Breast epithelium (tissue), 4 donors: ENCODE data around the gene HDAC4. TPM values are rescaled to one million over a fixed set of nuclear protein-coding genes. Genes with fewer than 3 reads are reported as not detected.
"Not testable (repeated sequence)": the region's sequence is repeated elsewhere in the genome, so short reads cannot be mapped to it uniquely, and the experiment has no call there.

Experiments
- DNase-seq, 2 donors: peaks; one replicate each; pipeline ENCODE4 v3.0.0-alpha.2; 2019; ENCODE audit warnings: low spot score in 2 of 2
- H3K27ac ChIP-seq, 2 donors: fragments of 200-600 bp; sonication (generic) in 1 of 2; one replicate each; pipeline ENCODE4 v1.5.1; 2016 to 2019; ENCODE audit warnings: mild to moderate bottlenecking in 1 of 2
- H3K27me3 ChIP-seq, 2 donors: fragments of 200-600 bp; sonication (generic) in 1 of 2; one replicate each; pipeline versions ENCODE4 v1.5.1 to v1.6.0; 2017 to 2019; ENCODE audit warnings: control low read depth in 1 of 2, mild to moderate bottlenecking in 1 of 2
- H3K36me3 ChIP-seq: fragments of 200-600 bp; one replicate; pipeline ENCODE4 v1.5.1; 2019
- H3K4me1 ChIP-seq, 2 donors: fragments of 200-600 bp; sonication (generic); one replicate each; pipeline ENCODE4 v1.5.1; 2016 to 2019; ENCODE audit warnings: control low read depth in 1 of 2
- H3K4me3 ChIP-seq, 3 donors: fragments of 200-600 bp; sonication (generic); 1 replicate in 2 of 3; 2 replicates in 1 of 3; pipeline ENCODE4 v1.5.1; 2016 to 2019; ENCODE audit warnings: mild to moderate bottlenecking in 3 of 3, moderate library complexity in 2 of 3
- H3K9me3 ChIP-seq, 2 donors: fragments of 200-600 bp; sonication (generic) in 1 of 2; one replicate each; pipeline ENCODE4 v1.5.1; 2016 to 2019; ENCODE audit warnings: control low read depth in 1 of 2
- CTCF ChIP-seq, 3 donors: fragments of 450-650 bp; IDR thresholded peaks; one replicate each; pipeline ENCODE4 v1.5.1; 2016 to 2017; ENCODE audit warnings: antibody characterized with exemption in 3 of 3, mild to moderate bottlenecking in 3 of 3, moderate library complexity in 3 of 3
- POLR2A ChIP-seq: fragments of 450-650 bp; IDR thresholded peaks from one replicate; pipeline ENCODE4 v1.6.1; 2016; ENCODE audit warnings: antibody characterized with exemption, mild to moderate bottlenecking, moderate library complexity
- POLR2AphosphoS5 ChIP-seq, 3 donors: sonication (generic); formaldehyde crosslinking; IDR thresholded peaks; one replicate each; pipeline ENCODE4 v1.6.1; 2017; ENCODE audit warnings: antibody characterized with exemption in 3 of 3
- intact Hi-C: fragments of 100-400 bp; cut with DNase I; formaldehyde crosslinking; loops from one replicate; pipeline ENCODE4 v1.15.1; 2023; ENCODE audit warnings: low total_unique reads
- total RNA-seq, 3 donors: library from RNA; depleted of rRNA; stranded (reverse); fragments of >200 nt; gene quantifications; one replicate each; pipeline ENCODE4 v1.1.0, GENCODE V29; 2016

Gene HDAC4
- total RNA-seq, 3 donors from 2014 or later: 20.3 to 36.0 (median 32.8) TPM

GRCh38 chr2:239285071-239285931, 115.5 kb downstream of the HDAC4 start:
- intact Hi-C loops: no loop called here
- peak in 1 of 2 donors; percentile 33 for DNase-seq
- Histone ChIP-seq H3K36me3 (no peaks in the 10 kb centered on the region), H3K27me3 (no peaks in the 10 kb centered on the region), H3K4me1 (no peaks in the 10 kb centered on the region), H3K9me3 (no peaks in the 10 kb centered on the region), H3K4me3 (peak overlapping the region in 1 of 3 donors; percentile 3), H3K27ac (no peak overlapping the region)
- no peak for TF ChIP-seq CTCF (IDR thresholded peaks at IDR 0.05)
- TF ChIP-seq POLR2A: no peak
- no peak for TF ChIP-seq POLR2AphosphoS5 (IDR thresholded peaks at IDR 0.05)

GRCh38 chr2:239283961-239284795, 116.6 kb downstream of the HDAC4 start:
- Histone ChIP-seq H3K9me3 (no peaks in the 10 kb centered on the region), H3K27me3 (no peaks in the 10 kb centered on the region), H3K4me3 (no peak overlapping the region), H3K36me3 (no peaks in the 10 kb centered on the region), H3K4me1 (no peaks in the 10 kb centered on the region), H3K27ac (no peak overlapping the region)
- peak in 1 of 2 donors; percentile 25 for DNase-seq
- intact Hi-C loops: no loop called here
- TF ChIP-seq POLR2A (no peak), POLR2AphosphoS5 (IDR thresholded peaks at IDR 0.05) (no peak), CTCF (IDR thresholded peaks at IDR 0.05) (no peak)

- no peaks in the 10 kb centered on the region for H3K4me1 ChIP-seq
- H3K27me3 ChIP-seq: no peaks in the 10 kb centered on the region
- no peaks in the 10 kb centered on the region for H3K9me3 ChIP-seq
- no peak overlapping the region for H3K27ac ChIP-seq
- no peak overlapping the region for H3K4me3 ChIP-seq
- no peak for TF ChIP-seq POLR2A
- TF ChIP-seq CTCF (IDR thresholded peaks at IDR 0.05): no peak
- no peak for TF ChIP-seq POLR2AphosphoS5 (IDR thresholded peaks at IDR 0.05)
- intact Hi-C loops: no loop called here
- no peaks in the 10 kb centered on the region for H3K36me3 ChIP-seq
- DNase-seq: peak in 1 of 2 donors; percentile 44
These were observed 117.4 kb downstream of the HDAC4 start for GRCh38 chr2:239283288-239283945.

- Histone ChIP-seq H3K27me3 (no peaks in the 10 kb centered on the region), H3K36me3 (no peaks in the 10 kb centered on the region), H3K9me3 (no peaks in the 10 kb centered on the region), H3K27ac (no peak overlapping the region), H3K4me3 (no peak overlapping the region), H3K4me1 (no peaks in the 10 kb centered on the region)
- no peak for DNase-seq
- intact Hi-C loops: no loop called here
- TF ChIP-seq CTCF (IDR thresholded peaks at IDR 0.05) (no peak), POLR2AphosphoS5 (IDR thresholded peaks at IDR 0.05) (no peak), POLR2A (no peak)
These were observed 118.2 kb downstream of the HDAC4 start for GRCh38 chr2:239282448-239283287.

GRCh38 chr2:239280296-239281017, 120.4 kb downstream of the HDAC4 start:
- H3K27ac ChIP-seq, intact Hi-C loops, H3K36me3 ChIP-seq, H3K4me1 ChIP-seq, H3K4me3 ChIP-seq, H3K27me3 ChIP-seq, DNase-seq, H3K9me3 ChIP-seq: not testable (repeated sequence)
